ENCODE results near the gene DNAL4.
"Not testable (repeated sequence)": the region's sequence is repeated elsewhere in the genome, so short reads cannot be mapped to it uniquely, and the experiment has no call there.

The DNAL4 gene

GRCh38 chr22:38820020-38820419 lies 26.1 kb upstream of the DNAL4 start:
- no peak for TF ChIP-seq CTCF (IDR thresholded peaks at IDR 0.05; ENCODE audit: insufficient read depth, low read depth, low read length, missing control alignments)
- DNase-seq (ENCODE audit: low read depth): no peak
- H3K4me3 ChIP-seq (ENCODE audit: low read depth, low read length): no peak overlapping the region

- H3K4me3 ChIP-seq (ENCODE audit: low read depth, low read length): no peak overlapping the region
- no peak for TF ChIP-seq CTCF (IDR thresholded peaks at IDR 0.05; ENCODE audit: insufficient read depth, low read depth, low read length, missing control alignments)
- DNase-seq (ENCODE audit: low read depth): no peak
Observed at GRCh38 chr22:38819387-38819940, 25.5 kb upstream of the DNAL4 start.

GRCh38 chr22:38817196-38817595 lies 23.3 kb upstream of the DNAL4 start:
- H3K4me3 ChIP-seq (ENCODE audit: low read depth, low read length): no peak overlapping the region
- no peak for DNase-seq (ENCODE audit: low read depth)
- no peak for TF ChIP-seq CTCF (IDR thresholded peaks at IDR 0.05; ENCODE audit: insufficient read depth, low read depth, low read length, missing control alignments)

GRCh38 chr22:38815842-38816241 lies 21.9 kb upstream of the DNAL4 start:
- DNase-seq (ENCODE audit: low read depth): no peak
- no peak overlapping the region for H3K4me3 ChIP-seq (ENCODE audit: low read depth, low read length)

GRCh38 chr22:38811241-38811640 lies 17.3 kb upstream of the DNAL4 start:
- TF ChIP-seq CTCF (IDR thresholded peaks at IDR 0.05; ENCODE audit: insufficient read depth, low read depth, low read length, missing control alignments): no peak
- no peak for DNase-seq (ENCODE audit: low read depth)
- H3K4me3 ChIP-seq (ENCODE audit: low read depth, low read length): no peak overlapping the region

More at GRCh38 chr22:38815842-38816241, 21.9 kb upstream of the DNAL4 start:
- no peak for TF ChIP-seq CTCF (IDR thresholded peaks at IDR 0.05; ENCODE audit: insufficient read depth, low read depth, low read length, missing control alignments)

GRCh38 chr22:38805041-38805593 lies 11.2 kb upstream of the DNAL4 start:
- DNase-seq (ENCODE audit: low read depth): not testable (repeated sequence)

GRCh38 chr22:38802671-38803121 lies 8.8 kb upstream of the DNAL4 start:
- no peak for TF ChIP-seq CTCF (IDR thresholded peaks at IDR 0.05; ENCODE audit: insufficient read depth, low read depth, low read length, missing control alignments)
- H3K4me3 ChIP-seq (ENCODE audit: low read depth, low read length): no peak overlapping the region
- DNase-seq (ENCODE audit: low read depth): no peak

More at GRCh38 chr22:38805041-38805593, 11.2 kb upstream of the DNAL4 start:
- not testable (repeated sequence) for H3K4me3 ChIP-seq (ENCODE audit: low read depth, low read length)
